GM19023 (cell line): ENCODE data around the gene CDH23.

Experiments
- ATAC-seq: cut with Tn5 transposase; IDR thresholded peaks from one replicate; pipeline ENCODE4 v1.9.1; 2021; ENCODE audit warnings: mild to moderate bottlenecking, moderate library complexity; ENCODE audit not compliant: unreplicated experiment

The CDH23 gene

DNA sequence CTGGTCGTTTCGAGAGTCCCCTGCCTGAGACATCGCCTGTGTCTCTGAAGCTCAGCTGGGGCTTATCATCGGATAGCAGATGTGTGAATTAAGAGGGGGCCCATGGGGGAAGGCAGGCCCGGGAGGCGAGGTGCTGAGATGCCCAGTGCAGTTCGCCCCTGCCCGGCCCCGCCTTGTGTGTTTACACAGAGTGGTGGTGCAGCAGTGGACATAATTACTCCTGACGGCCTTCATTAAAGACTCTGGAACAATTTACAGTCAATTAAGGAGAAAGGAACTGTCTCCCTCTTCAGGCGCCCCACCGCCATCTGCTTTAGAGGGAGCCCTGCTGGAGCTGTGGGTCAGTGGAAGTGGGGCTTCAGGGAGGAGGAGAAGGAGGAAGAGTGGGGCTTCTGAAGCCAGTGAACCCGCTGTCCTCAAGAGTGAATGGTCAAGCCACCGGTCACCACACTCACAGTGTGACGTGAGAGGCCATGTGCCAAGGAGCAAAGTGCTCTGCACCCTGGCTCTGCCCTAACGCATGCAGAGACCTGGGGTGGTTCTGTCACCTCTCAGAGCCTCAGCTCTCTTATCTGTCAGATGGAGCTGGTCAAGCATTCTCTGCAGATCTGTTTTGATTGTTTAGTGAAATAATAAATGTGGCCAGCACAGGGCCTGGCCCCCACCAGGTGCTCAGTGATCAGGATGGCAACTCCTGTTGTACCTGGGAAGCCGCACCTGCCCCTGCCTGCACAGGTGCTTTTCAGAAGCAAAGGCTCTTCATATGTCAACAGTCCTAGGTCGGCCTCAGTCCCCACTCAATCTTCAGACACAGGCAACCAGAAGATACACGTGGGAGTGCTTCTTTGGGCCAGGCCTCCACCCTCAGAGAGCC lies 65.6 kb downstream of the CDH23 start:
- ATAC-seq: no peak

DNA sequence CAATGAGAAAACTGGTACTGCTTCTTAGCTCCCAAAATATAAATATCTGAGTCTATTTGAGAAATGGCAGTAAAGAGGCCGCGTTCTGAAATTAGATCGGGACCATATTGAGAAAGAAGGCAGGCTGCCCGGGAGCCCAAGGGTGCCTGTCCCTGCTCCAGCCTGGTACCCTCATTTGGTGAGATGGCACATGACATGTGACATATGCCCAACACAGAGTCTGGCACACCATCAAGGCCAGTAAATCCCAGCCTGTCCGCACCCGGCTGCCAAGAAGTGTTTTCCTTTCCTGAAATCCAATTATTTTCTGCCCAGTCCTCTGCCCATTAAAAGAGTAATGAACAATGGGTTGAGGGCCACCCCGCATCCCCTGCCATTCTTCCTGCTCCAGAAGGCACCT lies 66.4 kb downstream of the CDH23 start:
- no peak for ATAC-seq

DNA sequence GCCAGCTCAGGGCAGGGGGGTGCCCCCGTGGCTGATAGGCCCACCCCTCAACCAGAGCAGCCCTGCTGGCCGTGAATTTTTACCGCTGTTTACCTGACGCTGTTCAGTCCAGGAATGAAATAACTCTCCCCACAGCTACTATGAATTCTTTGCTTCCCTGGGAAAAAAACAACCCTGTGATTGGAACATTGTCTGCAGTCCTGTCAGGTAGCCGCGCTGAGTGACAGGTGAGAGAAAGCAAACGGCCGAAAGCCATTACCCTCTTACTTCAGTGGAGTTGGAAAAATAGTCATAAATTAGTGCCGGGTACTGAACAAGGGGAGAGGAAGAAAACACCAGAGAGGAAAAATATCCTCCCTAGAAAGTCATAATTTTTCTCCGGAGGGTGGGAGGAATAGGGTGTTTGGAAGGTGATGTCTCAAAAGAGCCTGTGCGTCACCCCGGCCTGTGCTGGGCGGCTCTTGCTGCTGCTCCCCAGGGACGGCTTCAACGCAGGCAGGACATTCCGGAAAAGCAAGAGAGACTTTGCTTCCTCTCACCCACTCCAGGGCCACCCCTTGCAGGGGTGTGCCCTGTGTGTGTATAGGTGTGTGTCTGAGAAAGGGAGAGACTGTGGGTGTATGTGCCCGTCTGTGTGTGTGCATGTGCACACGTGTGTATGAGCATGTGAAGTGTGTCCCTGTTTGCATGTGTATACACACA lies 69.0 kb downstream of the CDH23 start:
- ATAC-seq: no peak

DNA sequence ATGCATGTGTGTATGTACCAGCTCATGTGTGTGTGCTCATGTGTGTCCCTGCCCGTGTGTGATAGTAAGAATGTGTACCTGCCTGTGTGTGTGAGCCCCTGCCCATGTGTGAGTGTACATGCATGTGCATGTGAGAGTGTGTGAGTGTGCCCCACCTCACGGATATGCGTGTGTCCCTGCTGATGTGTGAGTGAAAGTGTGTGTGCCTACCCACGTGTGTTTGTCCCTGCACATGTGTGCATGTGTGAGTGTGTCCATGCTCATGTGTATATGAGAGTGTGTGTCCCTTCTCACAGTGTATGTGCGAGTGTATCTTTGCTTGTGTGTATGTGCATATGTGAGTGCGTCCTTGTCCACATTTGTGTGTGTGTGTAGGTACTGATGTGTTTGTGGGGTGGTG lies 69.6 kb downstream of the CDH23 start:
- ATAC-seq: no peak

DNA sequence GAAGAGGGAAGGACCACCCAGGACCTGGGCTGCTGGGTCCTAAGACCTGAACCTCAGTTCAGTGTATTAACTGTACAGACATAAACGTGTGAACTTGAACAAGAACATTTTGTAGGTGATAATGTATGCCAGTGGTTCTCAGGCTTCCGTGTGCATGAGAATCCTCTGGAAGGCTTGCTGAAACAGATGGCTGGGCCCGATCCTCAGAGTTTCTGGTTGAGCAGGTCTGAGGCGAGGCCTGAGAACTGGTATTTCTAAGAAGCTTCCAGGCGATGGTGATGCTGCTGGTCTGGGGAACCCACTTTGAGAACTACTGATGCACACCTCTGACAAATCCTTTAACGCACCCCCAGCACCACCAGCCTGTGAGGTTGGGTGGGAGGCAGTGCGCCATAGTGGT lies 70.4 kb downstream of the CDH23 start:
- ATAC-seq: no peak

DNA sequence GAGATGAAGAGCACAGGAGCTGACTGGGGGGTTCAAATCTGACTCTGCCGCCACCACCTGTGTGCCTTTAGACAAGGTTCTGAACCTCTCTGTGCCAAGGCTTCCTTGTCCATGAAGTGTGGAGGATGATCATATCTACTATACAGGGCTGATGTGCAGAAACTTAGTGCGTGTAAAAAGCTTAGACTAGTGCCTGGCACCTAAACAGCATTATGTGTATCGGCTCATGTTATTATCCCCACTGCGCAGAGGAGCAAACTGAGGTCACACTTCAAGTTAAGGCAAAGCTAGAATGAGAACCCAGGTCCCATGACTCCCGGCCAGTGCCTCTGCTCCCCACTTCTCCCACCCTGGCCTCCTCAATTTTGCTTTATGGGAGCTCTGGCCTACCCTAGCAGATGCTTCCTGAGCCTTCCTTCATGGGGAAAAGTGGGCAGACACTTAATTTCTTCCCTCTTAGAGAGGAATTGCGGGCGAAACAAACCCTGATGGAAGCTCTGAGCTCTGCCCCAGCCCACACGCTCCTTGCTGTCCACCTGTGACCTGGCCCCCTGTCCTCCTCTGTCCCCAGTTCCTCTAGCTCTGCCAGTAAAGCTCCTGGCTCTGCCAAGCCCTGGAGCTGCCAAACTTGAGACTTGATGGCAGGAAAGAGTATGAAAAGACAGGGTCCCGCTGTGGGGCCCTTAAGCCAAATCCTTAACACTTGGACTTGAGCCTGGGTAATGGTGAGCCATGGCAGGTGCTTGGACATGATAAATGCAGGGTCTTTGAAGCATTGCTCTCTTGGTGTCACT lies 71.0 kb downstream of the CDH23 start:
- no peak for ATAC-seq

DNA sequence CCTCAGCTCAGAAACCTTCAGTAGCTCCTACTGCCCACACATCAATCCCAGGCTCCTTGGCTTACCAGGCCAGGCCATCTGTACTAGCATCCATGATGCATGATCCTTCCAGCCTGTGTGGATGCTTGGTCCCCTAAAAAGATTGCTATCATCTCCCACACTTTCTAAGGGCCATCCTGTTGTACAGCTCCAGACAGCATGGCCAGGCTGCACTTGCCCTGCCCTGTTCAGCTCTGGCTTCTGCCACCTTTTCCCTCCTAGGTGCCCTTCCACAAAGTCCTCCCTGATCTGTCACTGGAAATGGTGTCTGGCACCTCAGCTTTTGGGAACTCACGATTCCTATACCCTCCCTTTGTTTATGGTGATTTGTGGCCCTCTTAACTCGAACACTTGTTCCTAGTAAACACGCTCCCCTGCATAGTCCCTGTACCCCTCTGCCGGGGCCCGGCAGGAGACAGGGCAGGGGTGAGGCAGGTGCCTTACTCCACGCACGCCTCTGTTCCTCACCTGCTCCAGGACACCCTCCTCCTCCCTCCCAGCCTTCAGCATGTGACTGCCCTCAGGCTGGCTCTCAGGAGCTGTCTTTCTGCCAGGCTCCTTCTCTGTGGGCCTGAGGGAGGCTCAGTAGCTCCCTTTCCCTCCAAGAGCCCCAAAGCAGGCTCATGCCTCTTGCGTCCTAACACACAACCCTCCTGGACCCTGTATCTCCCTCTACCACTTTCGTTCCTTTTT lies 71.8 kb downstream of the CDH23 start:
- no peak for ATAC-seq

DNA sequence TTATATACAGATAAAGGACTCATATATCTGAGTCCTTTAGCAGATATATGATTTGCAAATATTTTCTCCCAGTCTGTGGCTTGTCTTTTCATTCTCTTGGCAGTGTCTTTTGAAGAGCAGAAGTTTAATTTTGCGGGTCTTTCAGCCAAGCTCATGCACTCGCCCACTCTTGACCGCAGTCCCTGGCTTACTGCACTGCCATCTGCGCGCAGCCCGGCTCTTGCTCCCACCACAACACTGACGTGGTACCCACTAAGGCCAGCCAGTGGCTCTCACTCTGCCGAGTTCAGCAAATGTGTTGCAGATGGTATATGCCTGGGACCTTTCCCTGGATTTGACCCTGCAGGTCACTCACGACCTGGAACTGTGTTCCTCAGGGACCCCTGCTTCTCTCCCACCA lies 74.3 kb downstream of the CDH23 start:
- ATAC-seq: no peak

DNA sequence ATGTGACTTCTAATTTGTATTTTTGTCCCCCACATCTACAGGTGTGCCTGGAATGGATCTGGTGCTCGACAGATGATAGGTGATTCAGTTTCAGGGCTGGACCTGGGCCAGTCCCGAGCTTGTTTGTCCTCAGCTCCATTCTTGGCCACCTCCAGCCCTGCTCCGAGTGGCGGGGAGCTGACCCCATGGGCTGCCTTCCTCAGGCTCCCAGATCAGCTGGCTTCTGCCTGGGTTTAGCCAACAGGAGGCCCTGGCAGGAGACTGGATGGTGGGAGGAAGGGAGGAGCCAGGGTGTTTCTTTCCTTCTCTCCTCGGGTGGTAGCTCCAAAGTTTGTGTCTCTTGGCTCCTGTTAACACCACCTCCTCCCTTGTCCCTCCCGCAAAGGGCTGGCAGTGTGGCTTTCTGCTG lies 75.2 kb downstream of the CDH23 start:
- no peak for ATAC-seq

DNA sequence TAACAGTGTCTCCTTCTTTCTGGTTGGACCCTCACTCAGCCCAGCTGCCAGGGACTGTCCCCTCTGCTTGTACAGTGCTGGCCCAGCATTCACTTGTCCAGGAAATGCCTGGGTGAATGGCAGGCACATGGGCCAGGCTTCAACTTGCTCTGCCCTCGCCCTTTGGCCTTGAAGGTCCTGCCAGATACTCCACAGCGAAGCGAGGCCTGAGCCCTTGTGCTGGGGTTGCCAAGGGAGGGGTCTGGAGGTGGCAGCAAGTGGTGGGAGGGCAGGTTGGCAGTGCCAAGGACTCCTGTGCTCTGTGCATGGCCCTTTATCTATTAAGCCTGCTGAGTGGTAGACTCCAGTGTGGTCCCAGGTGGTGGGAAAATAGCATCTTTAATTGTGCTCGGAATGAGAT lies 75.7 kb downstream of the CDH23 start:
- ATAC-seq: no peak

DNA sequence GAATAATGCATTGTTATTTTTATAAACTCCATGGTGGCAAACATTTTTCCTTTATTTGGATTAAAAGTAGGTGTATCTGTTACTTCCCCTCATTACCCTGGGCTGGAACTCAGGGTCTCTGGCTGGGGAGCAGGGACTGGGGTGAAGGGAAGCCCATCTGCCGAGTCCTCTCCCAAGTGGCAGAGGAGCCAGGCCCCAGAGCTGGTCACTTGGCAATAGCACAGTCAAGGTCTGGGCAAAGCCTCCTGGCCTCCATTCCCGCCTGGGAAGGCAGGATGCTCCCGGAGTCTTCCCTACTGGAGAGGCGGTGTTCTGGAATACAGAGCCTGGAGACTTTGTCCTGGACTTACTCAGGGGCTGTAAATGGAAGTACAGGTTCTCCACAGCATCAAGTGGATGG lies 76.2 kb downstream of the CDH23 start:
- no peak for ATAC-seq

DNA sequence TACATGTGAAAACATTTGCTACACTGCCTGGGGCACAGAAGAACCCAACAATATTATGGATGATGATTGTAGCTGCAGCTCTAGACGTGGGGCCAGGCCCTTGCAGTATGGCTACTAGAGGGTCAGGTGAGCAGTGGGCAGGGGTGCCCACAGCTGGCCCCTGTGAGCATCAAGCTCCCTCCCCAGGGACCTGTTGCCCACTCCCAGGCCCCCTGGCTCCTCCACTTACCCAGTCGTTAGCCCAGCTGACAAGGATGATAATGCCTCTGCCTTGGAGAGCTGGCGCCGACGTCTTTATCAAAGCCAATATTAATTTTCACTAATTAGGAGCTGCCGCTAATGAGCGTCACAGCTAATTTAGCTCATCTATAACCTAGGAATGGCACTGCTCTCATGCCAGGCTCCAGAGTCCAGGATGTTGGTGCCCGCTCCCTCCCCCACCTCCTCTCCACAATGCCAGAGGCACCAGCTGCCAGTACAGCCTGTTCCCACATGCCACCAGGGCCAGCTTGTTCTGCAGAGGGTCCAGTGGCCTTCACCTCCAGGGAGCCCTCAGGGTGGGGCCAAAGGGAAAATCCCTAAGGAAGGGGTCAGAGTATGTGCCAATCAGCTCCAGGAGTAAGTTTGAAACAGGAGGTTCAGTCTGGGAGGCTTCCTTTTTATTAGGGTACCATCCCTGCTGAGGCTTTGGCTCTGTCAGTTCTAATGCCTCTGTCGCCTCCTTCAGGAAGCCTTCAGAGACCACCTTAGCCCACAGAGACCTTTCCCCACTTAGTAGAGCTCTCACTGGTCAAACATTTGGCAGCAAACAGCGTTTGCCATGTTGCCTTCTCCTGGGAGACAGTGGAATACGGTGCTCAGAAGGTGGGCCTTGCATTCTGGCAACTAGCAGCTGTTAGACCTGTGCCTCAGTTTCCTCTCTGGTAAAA lies 77.2 kb downstream of the CDH23 start:
- ATAC-seq: no peak

DNA sequence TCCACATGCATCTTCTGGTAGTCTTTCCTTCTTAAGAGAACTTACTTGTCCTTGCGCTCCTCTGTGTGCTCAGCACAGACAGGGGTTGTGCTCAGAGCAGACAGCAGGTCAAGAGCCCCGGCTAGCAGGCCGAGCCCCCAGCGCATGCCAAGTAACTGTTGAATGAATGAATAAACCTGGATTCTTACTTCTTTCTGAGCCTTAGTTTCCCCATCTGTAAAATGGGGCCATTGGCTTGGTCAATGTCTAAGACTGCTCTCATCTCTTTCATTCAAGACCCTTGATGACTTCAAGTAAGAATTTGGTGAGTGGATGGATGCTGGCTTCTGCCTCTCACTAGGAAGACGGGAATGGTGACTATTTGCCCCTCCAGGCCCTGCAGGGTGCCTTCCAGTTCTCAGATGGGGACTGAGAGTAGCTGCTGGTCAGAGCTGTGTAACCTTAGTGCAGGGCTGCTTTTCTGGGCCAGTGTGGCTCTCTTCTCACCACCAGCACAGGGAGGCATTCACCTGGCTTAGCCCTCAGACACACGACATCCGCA lies 78.1 kb downstream of the CDH23 start:
- no peak for ATAC-seq

DNA sequence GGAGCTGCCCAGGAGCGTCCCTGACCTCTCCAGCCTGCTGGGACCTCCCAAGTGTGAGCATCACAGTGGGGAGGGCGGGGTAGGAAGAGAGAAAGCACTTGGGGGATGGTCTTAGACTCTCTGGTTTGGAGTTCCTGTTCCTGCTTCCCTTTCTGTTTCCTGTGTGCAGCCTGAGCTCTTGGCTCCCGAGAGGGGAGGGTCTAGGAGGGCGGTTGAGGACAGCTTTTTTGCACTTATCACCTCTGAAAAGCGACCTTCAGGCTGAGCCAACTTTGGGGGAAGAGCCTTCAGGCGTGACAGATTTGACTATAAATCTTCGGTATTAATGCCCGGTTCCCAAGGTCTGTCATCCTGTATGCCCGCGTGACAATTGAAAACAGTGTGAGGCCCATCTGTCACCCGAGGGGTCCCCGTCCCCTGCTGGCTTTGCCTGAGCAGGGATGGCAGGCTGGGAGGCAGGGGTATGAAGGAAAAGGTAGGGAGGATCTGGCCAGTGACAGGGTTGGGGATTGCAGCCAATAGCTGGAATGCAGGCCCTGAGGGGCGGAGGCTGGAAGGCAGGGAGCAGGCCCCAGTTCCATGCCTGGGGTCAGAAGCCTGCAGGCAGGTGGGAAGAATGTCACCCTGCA lies 78.6 kb downstream of the CDH23 start:
- no peak for ATAC-seq

DNA sequence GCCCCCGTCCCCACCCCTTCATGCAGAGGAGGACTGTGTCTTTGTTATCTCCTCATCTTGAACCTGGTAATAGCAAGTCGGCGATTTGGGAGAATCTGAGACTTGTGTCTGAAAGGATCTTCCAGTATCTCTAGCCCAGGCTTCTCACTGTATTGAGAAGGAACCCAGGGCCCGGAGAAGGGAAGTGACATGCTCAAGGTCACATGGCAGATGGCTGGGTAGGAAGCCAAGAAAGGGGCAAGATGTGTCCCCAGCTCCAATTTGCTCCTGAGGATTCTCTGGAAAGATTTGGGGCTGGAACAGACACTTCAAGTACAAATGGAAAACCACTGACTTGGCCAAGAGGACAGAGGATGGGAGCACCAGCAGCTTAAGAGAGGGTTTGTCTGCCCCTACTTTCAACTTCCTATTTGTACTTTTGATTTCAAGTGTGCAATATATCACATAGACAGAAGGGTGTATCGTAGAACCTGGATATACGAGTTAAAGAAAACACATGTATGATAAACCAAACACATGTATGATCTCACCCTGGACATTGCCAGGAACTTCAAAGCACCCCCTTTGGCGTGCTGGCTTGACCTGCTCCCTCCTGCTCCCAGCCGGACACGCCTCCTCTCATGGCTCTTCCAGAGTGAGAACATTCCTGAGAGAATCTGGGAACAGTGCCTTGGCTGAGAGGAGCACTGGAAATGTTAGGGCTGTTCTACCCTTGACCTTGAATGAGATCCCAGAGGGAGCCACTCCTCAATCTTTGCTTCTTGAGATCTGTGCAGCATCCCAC lies 79.7 kb downstream of the CDH23 start:
- no peak for ATAC-seq

DNA sequence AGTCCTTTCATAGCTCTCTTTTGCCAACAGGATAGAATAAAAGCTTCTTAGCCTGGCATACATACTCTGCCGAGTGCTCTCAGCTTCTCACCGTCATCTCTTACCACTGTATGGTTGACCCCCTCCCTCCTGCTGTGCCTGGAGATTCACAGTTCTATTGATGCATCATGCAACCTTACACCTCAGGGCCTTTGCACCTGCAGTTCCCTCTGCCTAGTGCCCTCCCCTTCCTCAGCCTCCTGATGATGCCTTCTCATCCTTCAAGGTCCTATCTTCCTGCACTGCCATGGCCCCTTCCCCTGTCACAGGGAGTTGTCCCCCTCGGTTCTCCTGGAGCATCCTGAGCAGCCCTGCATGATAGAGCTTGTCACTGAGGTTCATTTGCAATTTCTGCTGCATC lies 81.5 kb downstream of the CDH23 start:
- ATAC-seq: no peak

DNA sequence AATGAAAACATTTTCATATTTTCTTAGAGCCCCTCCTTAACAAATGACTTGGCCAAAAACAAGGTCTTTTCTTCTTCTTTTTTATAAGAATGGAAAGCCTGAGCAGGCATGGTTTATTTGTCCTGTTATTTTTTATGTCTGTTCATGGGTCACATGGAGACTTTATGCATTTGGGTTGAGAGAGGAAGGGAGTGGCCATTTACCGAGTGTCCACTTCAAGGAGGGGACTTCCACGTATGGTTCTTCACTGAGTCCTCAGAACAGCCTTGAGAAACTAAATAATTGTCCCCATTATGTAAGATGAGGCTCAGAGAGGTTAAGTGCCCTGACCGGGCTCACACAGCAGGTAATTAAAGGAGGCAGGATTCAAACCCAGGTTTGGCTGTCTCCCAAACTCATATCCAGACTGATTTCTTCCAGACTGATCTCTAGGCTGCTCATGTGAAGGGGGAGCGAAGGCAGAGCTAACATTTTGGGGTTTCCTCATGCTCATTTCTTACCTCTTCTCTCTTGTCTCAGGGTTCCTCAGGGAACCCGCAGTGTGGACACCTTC lies 82.2 kb downstream of the CDH23 start:
- no peak for ATAC-seq

DNA sequence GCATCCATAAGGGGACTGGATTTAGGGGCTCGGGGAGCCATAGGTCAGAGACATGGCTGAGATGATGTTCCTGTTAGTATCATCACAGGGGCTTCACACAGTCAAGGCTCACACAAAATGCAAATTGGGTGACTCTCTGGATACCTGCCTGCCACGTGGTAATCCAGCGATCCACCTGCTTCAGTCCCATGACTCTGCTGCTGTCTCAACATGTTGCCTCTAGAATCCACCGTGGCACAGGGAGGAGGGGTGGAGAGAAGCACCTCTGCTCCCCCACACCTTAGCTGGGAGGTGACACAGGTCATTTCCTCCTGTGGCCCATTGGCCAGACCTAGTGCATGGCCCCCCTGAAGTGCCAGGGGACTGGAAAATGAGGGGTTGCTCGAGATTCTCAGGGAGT lies 83.1 kb downstream of the CDH23 start:
- ATAC-seq: no peak
